Neural progenitor cell (in vitro differentiated cells): Measurements from ENCODE around the gene ARHGEF37. TPM values are rescaled to one million over a fixed set of nuclear protein-coding genes. Genes with fewer than 3 reads are reported as not detected.
A peak's percentile ranks its signal among the peaks of the same experiment; 100 is the strongest.

Experiments
- DNase-seq: peaks from one replicate; pipeline ENCODE4 v3.0.0-alpha.2; 2016; ENCODE audit warnings: low spot score
- H2AFZ ChIP-seq: fragments of 200-600 bp; sonication (generic); replicated peaks from 2 replicates; pipeline ENCODE4 v1.6.1; 2016; ENCODE audit warnings: antibody characterized with exemption
- H3F3A ChIP-seq: fragments of 200-600 bp; sonication (generic); 2 replicates; pipeline ENCODE4 v1.6.1; 2016; ENCODE audit warnings: antibody characterized with exemption, low read depth
- H3K27ac ChIP-seq: fragments of 200-600 bp; sonication (generic); 2 replicates; pipeline ENCODE4 v1.5.1; 2016; ENCODE audit warnings: mild to moderate bottlenecking
- H3K27me3 ChIP-seq: fragments of 200-600 bp; sonication (generic); 2 replicates; pipeline ENCODE4 v1.6.1; 2016; ENCODE audit warnings: mild to moderate bottlenecking, moderate library complexity
- H3K36me3 ChIP-seq: fragments of 200-600 bp; sonication (generic); 2 replicates; pipeline ENCODE4 v1.5.1; 2016
- H3K4me1 ChIP-seq: fragments of 200-600 bp; sonication (generic); 2 replicates; pipeline ENCODE4 v1.6.1; 2016; ENCODE audit warnings: mixed run types
- H3K4me2 ChIP-seq: fragments of 200-600 bp; sonication (generic); 2 replicates; pipeline ENCODE4 v1.6.1; 2016
- H3K4me3 ChIP-seq: fragments of 200-600 bp; sonication (generic); 2 replicates; pipeline ENCODE4 v1.5.1; 2016
- H3K79me2 ChIP-seq: fragments of 200-600 bp; sonication (generic); 2 replicates; pipeline ENCODE4 v1.6.1; 2016; ENCODE audit warnings: low read depth
- H3K9ac ChIP-seq: fragments of 200-600 bp; sonication (generic); 2 replicates; pipeline ENCODE4 v1.6.1; 2016
- H3K9me3 ChIP-seq: fragments of 200-600 bp; sonication (generic); 2 replicates; pipeline ENCODE4 v1.5.1; 2016; ENCODE audit warnings: low read depth
- H4K20me1 ChIP-seq: fragments of 200-600 bp; sonication (generic); 2 replicates; pipeline ENCODE4 v1.6.1; 2016; ENCODE audit warnings: low read depth
- H3K27ac Mint-ChIP-seq: 3 replicates; pipeline ENCODE4 v1.8.0; 2021; ENCODE audit warnings: mixed read lengths
- H3K27me3 Mint-ChIP-seq: 2 replicates; pipeline ENCODE4 v1.8.0; 2022; ENCODE audit warnings: low read depth, mild to moderate bottlenecking, inconsistent platforms, moderate library complexity, mixed read lengths; ENCODE audit not compliant: insufficient read depth
- H3K36me3 Mint-ChIP-seq: 3 replicates; pipeline ENCODE4 v1.8.0; 2021; ENCODE audit warnings: mixed read lengths
- H3K4me1 Mint-ChIP-seq: 3 replicates; pipeline ENCODE4 v1.8.0; 2021; ENCODE audit warnings: mixed read lengths
- H3K4me3 Mint-ChIP-seq: 3 replicates; pipeline ENCODE4 v1.8.0; 2021; ENCODE audit warnings: mild to moderate bottlenecking, moderate library complexity, mixed read lengths
- H3K9me3 Mint-ChIP-seq: 3 replicates; pipeline ENCODE4 v1.8.0; 2020; ENCODE audit warnings: mixed read lengths
- CTCF ChIP-seq: fragments of 200-600 bp; sonication (generic); IDR thresholded peaks from 2 replicates; pipeline ENCODE4 v1.5.1; 2017; ENCODE audit warnings: antibody characterized with exemption, mild to moderate bottlenecking
- EZH2 ChIP-seq: fragments of 200-600 bp; sonication (generic); IDR thresholded peaks from 2 replicates; pipeline ENCODE4 v1.6.1; 2017; ENCODE audit warnings: antibody characterized with exemption, mild to moderate bottlenecking, moderate library complexity
- EZH2phosphoT487 ChIP-seq: fragments of 200-600 bp; sonication (generic); IDR thresholded peaks from 2 replicates; pipeline ENCODE4 v1.6.1; 2017; ENCODE audit warnings: antibody characterized with exemption
- total RNA-seq: library from RNA; depleted of rRNA; stranded (reverse); fragments of >200 nt; gene quantifications from 2 replicates; pipeline ENCODE4 v1.2.3, GENCODE V29; 2015; ENCODE audit warnings: low replicate concordance

The ARHGEF37 gene
- total RNA-seq, 1 donor from 2014 or later, result 0.99 TPM

GRCh38 chr5:149552553-149553160 lies 28.6 kb upstream of the ARHGEF37 start:
- no peak overlapping the region for H3K27ac Mint-ChIP-seq
- Histone ChIP-seq H3K27ac (no peak overlapping the region), H3K27me3 (no peaks in the 10 kb centered on the region), H3K79me2 (peaks cover 47% of the 10 kb centered on the region), H3K9me3 (no peaks in the 10 kb centered on the region), H3K4me1 (peaks cover 13% of the 10 kb centered on the region), H2AFZ (no peak overlapping the region), H3K36me3 (no peaks in the 10 kb centered on the region), H4K20me1 (peaks cover 7% of the 10 kb centered on the region), H3F3A (peaks cover 25% of the 10 kb centered on the region), H3K4me3 (peak overlapping the region; percentile 92), H3K9ac (no peak overlapping the region), H3K4me2 (peak overlapping the region; percentile 97)
- H3K27me3 Mint-ChIP-seq, result peaks cover 3% of the 10 kb centered on the region
- no peaks in the 10 kb centered on the region for H3K9me3 Mint-ChIP-seq
- peaks cover 11% of the 10 kb centered on the region for H3K4me1 Mint-ChIP-seq
- H3K4me3 Mint-ChIP-seq, result peak overlapping the region; percentile 33
- H3K36me3 Mint-ChIP-seq, result peaks cover 15% of the 10 kb centered on the region
- DNase-seq, result no peak
- TF ChIP-seq EZH2 (no peak), CTCF (no peak), EZH2phosphoT487 (no peak)

DNA sequence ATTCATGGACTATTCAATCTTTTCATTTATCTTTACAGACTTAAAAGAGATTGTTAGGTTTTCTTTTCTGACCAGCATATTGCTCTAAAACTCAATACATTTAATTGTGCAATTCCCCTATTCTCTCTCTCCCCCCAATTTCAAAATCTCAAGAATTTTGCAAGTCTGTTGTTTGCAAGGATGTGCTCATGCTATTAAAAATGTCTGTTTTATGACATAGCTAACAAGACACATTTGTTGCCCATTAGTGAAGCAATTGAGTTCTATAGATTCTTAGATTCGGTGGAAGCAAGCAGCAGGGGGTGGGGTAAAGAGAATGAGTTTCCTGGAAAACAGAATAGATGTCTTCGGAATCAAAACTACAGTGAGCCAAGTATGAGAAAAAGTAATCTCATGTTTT lies 21.6 kb upstream of the ARHGEF37 start:
- Histone ChIP-seq H3K79me2 (no peaks in the 10 kb centered on the region), H3K4me3 (no peak overlapping the region), H3K27me3 (no peaks in the 10 kb centered on the region), H3K4me2 (no peak overlapping the region), H3K27ac (no peak overlapping the region), H3K9ac (no peak overlapping the region), H3K36me3 (no peaks in the 10 kb centered on the region), H3F3A (peaks cover 5% of the 10 kb centered on the region), H2AFZ (no peak overlapping the region), H4K20me1 (no peaks in the 10 kb centered on the region), H3K4me1 (peaks cover 9% of the 10 kb centered on the region), H3K9me3 (no peaks in the 10 kb centered on the region)
- TF ChIP-seq CTCF (no peak), EZH2phosphoT487 (no peak), EZH2 (no peak)
- Mint-ChIP-seq H3K4me3 (no peak overlapping the region), H3K4me1 (peaks cover 23% of the 10 kb centered on the region), H3K27ac (no peak overlapping the region), H3K36me3 (no peaks in the 10 kb centered on the region), H3K27me3 (no peaks in the 10 kb centered on the region), H3K9me3 (no peaks in the 10 kb centered on the region)
- DNase-seq, result no peak

- DNase-seq, result no peak
- H3K27me3 ChIP-seq, result no peaks in the 10 kb centered on the region
- peak overlapping the region; percentile 96 for H3K27ac Mint-ChIP-seq
- no peaks in the 10 kb centered on the region for H3K36me3 Mint-ChIP-seq
- H3K4me2 ChIP-seq, result peak overlapping the region; percentile 43
- H3K4me3 ChIP-seq, result no peak overlapping the region
- no peak overlapping the region for H2AFZ ChIP-seq
- no peaks in the 10 kb centered on the region for H4K20me1 ChIP-seq
- no peaks in the 10 kb centered on the region for H3K9me3 Mint-ChIP-seq
- H3K36me3 ChIP-seq, result no peaks in the 10 kb centered on the region
- H3K27ac ChIP-seq, result no peak overlapping the region
- no peak overlapping the region for H3K9ac ChIP-seq
- H3F3A ChIP-seq, result peaks cover 5% of the 10 kb centered on the region
- H3K79me2 ChIP-seq, result no peaks in the 10 kb centered on the region
- H3K9me3 ChIP-seq, result no peaks in the 10 kb centered on the region
- H3K4me1 Mint-ChIP-seq, result peaks cover 23% of the 10 kb centered on the region
- no peaks in the 10 kb centered on the region for H3K27me3 Mint-ChIP-seq
- peaks cover 9% of the 10 kb centered on the region for H3K4me1 ChIP-seq
- TF ChIP-seq EZH2 (no peak), EZH2phosphoT487 (no peak), CTCF (no peak)
- no peak overlapping the region for H3K4me3 Mint-ChIP-seq
Observed at GRCh38 chr5:149561848-149562247, 19.4 kb upstream of the ARHGEF37 start.
